B cell (primary cell): Measurements from ENCODE around the gene DGKA. TPM values are rescaled to one million over a fixed set of nuclear protein-coding genes. Genes with fewer than 3 reads are reported as not detected.

Source experiments
- ATAC-seq: fragments of 200-7000 bp; cut with Tn5 transposase; one replicate; pipeline ENCODE4 v1.10.0; 2021; ENCODE audit warnings: low read depth, mild to moderate bottlenecking, moderate number of reproducible peaks, moderate library complexity
- CTCF ChIA-PET: fragments of 350-600 bp; sonication (Branson Sonifier 250); formaldehyde crosslinking; loops from one replicate; lab custom pipeline; 2021; ENCODE audit warnings: antibody characterized with exemption, inconsistent platforms; lab: Charles Lee
- POLR2A ChIA-PET: fragments of 350-600 bp; sonication (Branson Sonifier 250); formaldehyde crosslinking; loops from one replicate; lab custom pipeline; 2021; ENCODE audit warnings: antibody characterized with exemption; lab: Charles Lee
- DNase-seq: peaks from one replicate; pipeline ENCODE4 v3.0.0; 2013
- H2AFZ ChIP-seq: 2 replicates; pipeline ENCODE4 v1.6.1; 2012; ENCODE audit warnings: mild to moderate bottlenecking, low read depth, low read length; ENCODE audit not compliant: insufficient read depth, poor library complexity, severe bottlenecking
- H3K27ac ChIP-seq, 2 donors: 1 replicate in 1 of 2; 2 replicates in 1 of 2; pipeline ENCODE4 v1.5.1; 2012 to 2013; ENCODE audit warnings: low read length in 2 of 2, mild to moderate bottlenecking in 2 of 2, moderate library complexity in 1 of 2
- H3K27me3 ChIP-seq, 4 experiments: fragments of 200-600 bp in 1 of 4; sonication (generic) in 1 of 4; replicated peaks in 1 of 4; 1 replicate in 2 of 4; 2 replicates in 2 of 4; pipeline versions ENCODE4 v1.6.1 to v1.7.0; 2013 to 2016; ENCODE audit warnings: low read length in 3 of 4, mild to moderate bottlenecking in 2 of 4, mixed read lengths in 1 of 4, moderate library complexity in 1 of 4; ENCODE audit not compliant: insufficient read depth in 4 of 4, control insufficient read depth in 3 of 4; ENCODE audit errors: control extremely low read depth in 1 of 4
- H3K36me3 ChIP-seq, 2 experiments: replicated peaks in 1 of 2; 1 replicate in 1 of 2; 2 replicates in 1 of 2; pipeline versions ENCODE4 v1.6.1 to v1.7.1; 2013; ENCODE audit warnings: low read length in 1 of 2; ENCODE audit not compliant: insufficient read depth in 2 of 2, control insufficient read depth in 1 of 2; ENCODE audit errors: control extremely low read depth in 1 of 2, extremely low read depth in 1 of 2
- H3K4me1 ChIP-seq, 2 donors: fragments of 200-600 bp in 1 of 2; sonication (generic) in 1 of 2; 1 replicate in 1 of 2; 2 replicates in 1 of 2; pipeline versions ENCODE4 v1.5.1 to v1.6.1; 2013 to 2017; ENCODE audit warnings: low read length in 2 of 2; ENCODE audit not compliant: control insufficient read depth in 2 of 2, insufficient read depth in 2 of 2
- H3K4me2 ChIP-seq: replicated peaks from 2 replicates; pipeline ENCODE3; 2012; ENCODE audit warnings: mild to moderate bottlenecking, low read depth, low read length; ENCODE audit not compliant: poor library complexity, severe bottlenecking
- H3K4me3 ChIP-seq, 5 experiments: fragments of 200-600 bp in 1 of 5; sonication (generic) in 1 of 5; 1 replicate in 3 of 5; 2 replicates in 2 of 5; pipeline versions ENCODE4 v1.5.1 to v1.7.0; 2011 to 2016; ENCODE audit warnings: low read length in 4 of 5, mild to moderate bottlenecking in 4 of 5, low read depth in 2 of 5, control low read depth in 1 of 5, moderate library complexity in 1 of 5; ENCODE audit not compliant: insufficient read depth in 1 of 5; ENCODE audit errors: control extremely low read depth in 1 of 5, extremely low read depth in 1 of 5
- H3K79me2 ChIP-seq: fragments of 200-600 bp; sonication (generic); one replicate; pipeline ENCODE4 v1.6.0; 2016; ENCODE audit warnings: low read length; ENCODE audit not compliant: control insufficient read depth, insufficient read depth
- H3K9ac ChIP-seq: fragments of 200-600 bp; sonication (generic); 2 replicates; pipeline ENCODE4 v1.6.1; 2017; ENCODE audit warnings: mild to moderate bottlenecking, low read length, moderate library complexity
- H3K9me3 ChIP-seq, 3 donors: one replicate each; pipeline versions ENCODE4 v1.6.1 to v1.7.1; 2013; ENCODE audit warnings: low read length in 2 of 3; ENCODE audit not compliant: control insufficient read depth in 2 of 3, insufficient read depth in 1 of 3; ENCODE audit errors: control extremely low read depth in 1 of 3
- H4K20me1 ChIP-seq: 2 replicates; pipeline ENCODE4 v1.6.0; 2012; ENCODE audit warnings: mild to moderate bottlenecking, low read length; ENCODE audit not compliant: insufficient read depth, control insufficient read depth, poor library complexity, severe bottlenecking
- H3K27ac Mint-ChIP-seq: one replicate; pipeline ENCODE4 v1.8.0; 2021; ENCODE audit warnings: mixed read lengths
- H3K27me3 Mint-ChIP-seq: one replicate; pipeline ENCODE4 v1.8.0; 2021; ENCODE audit warnings: mixed read lengths
- H3K4me1 Mint-ChIP-seq: one replicate; pipeline ENCODE4 v1.8.0; 2021; ENCODE audit warnings: mixed read lengths
- H3K4me3 Mint-ChIP-seq: one replicate; pipeline ENCODE4 v1.8.0; 2021; ENCODE audit warnings: mixed read lengths
- H3K9me3 Mint-ChIP-seq: one replicate; pipeline ENCODE4 v1.8.0; 2022; ENCODE audit warnings: mixed read lengths; ENCODE audit not compliant: insufficient read depth
- CTCF ChIP-seq: fragments of 200-600 bp; IDR thresholded peaks from one replicate; pipeline ENCODE4 v1.8.0; 2022; ENCODE audit warnings: antibody characterized with exemption, mild to moderate bottlenecking
- EZH2 ChIP-seq: IDR thresholded peaks from 2 replicates; pipeline ENCODE4 v1.6.1; 2012; ENCODE audit warnings: borderline replicate concordance, low read depth, mild to moderate bottlenecking, moderate library complexity, low read length; ENCODE audit not compliant: insufficient read depth, poor library complexity, severe bottlenecking
- WGBS: methylation state at CpG from one replicate; pipeline ENCODE4 v1.1.5; 2013; ENCODE audit warnings: missing lambda C conversion rate; ENCODE audit not compliant: insufficient coverage; 5-methylcytosine and 5-hydroxymethylcytosine counted together
- intact Hi-C: fragments of 100-400 bp; cut with micrococcal nuclease; formaldehyde crosslinking; loops from one replicate; pipeline ENCODE4 v1.10.0; 2022
- polyA plus RNA-seq: library from polyadenylated mRNA; depleted of rRNA; stranded (reverse); fragments of >200 nt; gene quantifications from 2 replicates; pipeline ENCODE4 v1.2.3, GENCODE V29; 2012
- total RNA-seq, 2 donors: library from RNA; stranded (reverse); fragments of 120-200 nt in 1 of 2; gene quantifications; 1 replicate in 1 of 2; 2 replicates in 1 of 2; pipeline versions ENCODE4 v1.2.3 to v1.2.4, GENCODE V29; 2013 to 2022

DGKA gene
- total and polyA plus RNA-seq, 2 donors (not counting 1 experiment from before 2014, with no cell fraction given) = 238 to 269 TPM

- Histone ChIP-seq H3K4me3 (no peak overlapping the region), H2AFZ (no peak overlapping the region), H3K79me2 (peaks cover 41% of the 10 kb centered on the region), H3K9me3 (no peaks in the 10 kb centered on the region), H3K4me1 (peaks cover 24 to 25% of the 10 kb centered on the region in 2 donors), H3K36me3 (no peaks in the 10 kb centered on the region), H3K4me2 (no peak overlapping the region), H3K27ac (peak overlapping the region in 1 of 2 donors; percentile 96), H3K9ac (no peak overlapping the region), H3K27me3 (no peaks in the 10 kb centered on the region), H4K20me1 (peaks cover 7% of the 10 kb centered on the region)
- Mint-ChIP-seq H3K27ac (no peak overlapping the region), H3K27me3 (no peaks in the 10 kb centered on the region), H3K9me3 (no peaks in the 10 kb centered on the region), H3K4me3 (peak overlapping the region; percentile 30), H3K4me1 (peaks cover 25% of the 10 kb centered on the region)
- intact Hi-C loops = loop anchor here (2.0 to 5.0 kb wide), 3 partner anchors 35 to 665 kb away; partner anchors contain the start of gene PA2G4
- ChIA-PET CTCF (interaction anchor here (3.3 kb wide), 1 partner anchor 25 kb away, joined by 33 read pairs; the partner anchor contains the start of gene SUOX), POLR2A (no interaction called here)
- no peak for TF ChIP-seq EZH2
- TF ChIP-seq CTCF = no peak
- DNase-seq (no peak), ATAC-seq (no peak)
- 100% methylated on average over 1 of the region's 3 CpGs for WGBS
Observed at GRCh38 chr12:55972042-55972441, 41.1 kb downstream of the DGKA start.

- H3K4me3 Mint-ChIP-seq = peak overlapping the region; percentile 30
- CTCF ChIA-PET = interaction anchor here (3.3 kb wide), 1 partner anchor 24 kb away, joined by 33 read pairs; the partner anchor contains the start of gene SUOX
- peak overlapping the region; percentile 87 for H3K9ac ChIP-seq
Observed at GRCh38 chr12:55972456-55972855, 41.5 kb downstream of the DGKA start.

More at GRCh38 chr12:55972456-55972855, 41.5 kb downstream of the DGKA start:
- ATAC-seq (no peak), DNase-seq (no peak)
- Histone ChIP-seq H3K4me3 (peak overlapping the region; percentile 66 to 90 (median 74)), H3K9me3 (no peaks in the 10 kb centered on the region), H3K4me1 (peaks cover 20% of the 10 kb centered on the region in 2 donors), H3K36me3 (no peaks in the 10 kb centered on the region), H3K27ac (peak overlapping the region; percentile 85 to 96), H3K4me2 (peak overlapping the region; percentile 79), H2AFZ (peak overlapping the region; percentile 76), H3K79me2 (peaks cover 41% of the 10 kb centered on the region), H3K27me3 (no peaks in the 10 kb centered on the region), H4K20me1 (peaks cover 11% of the 10 kb centered on the region)
- WGBS = no CpG with 5 or more reads among the region's 1 CpG
- no peak for TF ChIP-seq EZH2
- no peak for TF ChIP-seq CTCF
- POLR2A ChIA-PET = no interaction called here
- Mint-ChIP-seq H3K27me3 (no peaks in the 10 kb centered on the region), H3K4me1 (peaks cover 21% of the 10 kb centered on the region), H3K9me3 (no peaks in the 10 kb centered on the region), H3K27ac (no peak overlapping the region)
- intact Hi-C loops = loop anchor here (2.0 to 5.0 kb wide), 3 partner anchors 34 to 665 kb away; partner anchors contain the start of gene PA2G4
